SK-N-MC (cell line): ENCODE results near the gene OR5H2.
"Not testable (repeated sequence)": the region's sequence is repeated elsewhere in the genome, so short reads cannot be mapped to it uniquely, and the experiment has no call there.

ENCODE experiments used
- DNase-seq: peaks from one replicate; pipeline ENCODE4 v3.0.0-alpha.2; 2011; ENCODE audit warnings: low read depth, low spot score
- H3K27ac ChIP-seq: fragments of 200-600 bp; sonication (generic); 2 replicates; pipeline ENCODE4 v1.5.1; 2016; ENCODE audit warnings: mixed run types
- H3K36me3 ChIP-seq: fragments of 200-600 bp; sonication (generic); 2 replicates; pipeline ENCODE4 v1.6.1; 2017; ENCODE audit warnings: antibody characterized with exemption, low read length, mixed read lengths; ENCODE audit not compliant: insufficient read depth
- H3K4me3 ChIP-seq: fragments of 200-600 bp; sonication (generic); 2 replicates; pipeline ENCODE4 v1.5.1; 2016
- H3K9ac ChIP-seq: fragments of 200-600 bp; sonication (generic); 2 replicates; pipeline ENCODE4 v1.8.0; 2017; ENCODE audit warnings: mixed run types, mixed read lengths; ENCODE audit not compliant: insufficient read length
- H3K9me3 ChIP-seq: fragments of 200-600 bp; sonication (generic); 2 replicates; pipeline ENCODE4 v1.6.1; 2017; ENCODE audit warnings: low read depth, mild to moderate bottlenecking, antibody characterized with exemption, low read length, moderate library complexity, mixed read lengths
- EZH2 ChIP-seq: fragments of 200-600 bp; sonication (generic); IDR thresholded peaks from one replicate; pipeline ENCODE4 v1.6.1; 2017; ENCODE audit warnings: antibody characterized with exemption
- FOXP2 ChIP-seq: optimal IDR thresholded peaks from 2 replicates; pipeline ENCODE3; 2011; ENCODE audit warnings: mild to moderate bottlenecking, moderate library complexity; ENCODE audit not compliant: insufficient read depth; ENCODE audit errors: extremely low read length, control extremely low read depth
- POLR2AphosphoS5 ChIP-seq: IDR thresholded peaks from 2 replicates; pipeline ENCODE4 v1.6.1; 2012; ENCODE audit warnings: mild to moderate bottlenecking, low read depth, low read length, borderline replicate concordance

The OR5H2 gene

GRCh38 chr3:98282205-98282604, at the start of gene OR5H2:
OR5H2 (plus strand) TSS chr3:98282505; CDS start chr3:98282903, 398 bp downstream.
- Histone ChIP-seq H3K4me3 (no peak within 1 kb of the TSS), H3K27ac (no peak within 1 kb of the TSS), H3K36me3 (no peaks in the 10 kb centered on the region), H3K9ac (no peak within 1 kb of the TSS), H3K9me3 (no peaks in the 10 kb centered on the region)
- TF ChIP-seq POLR2AphosphoS5 (no peak), EZH2 (no peak), FOXP2 (no peak)
- DNase-seq: no peak

GRCh38 chr3:98233468-98233867, 48.8 kb upstream of the OR5H2 start:
- Histone ChIP-seq H3K9ac (no peak overlapping the region), H3K9me3 (no peaks in the 10 kb centered on the region), H3K4me3 (no peak overlapping the region), H3K36me3 (no peaks in the 10 kb centered on the region), H3K27ac (no peak overlapping the region)
- DNase-seq: no peak
- TF ChIP-seq POLR2AphosphoS5 (no peak), EZH2 (no peak), FOXP2 (no peak)

- H3K9ac ChIP-seq: no peak overlapping the region
- H3K9me3 ChIP-seq: no peaks in the 10 kb centered on the region
- H3K4me3 ChIP-seq: no peak overlapping the region
- no peak for DNase-seq
- TF ChIP-seq FOXP2 (no peak), POLR2AphosphoS5 (no peak), EZH2 (no peak)
- H3K36me3 ChIP-seq: no peaks in the 10 kb centered on the region
- no peak overlapping the region for H3K27ac ChIP-seq
These were observed 42.2 kb upstream of the OR5H2 start for GRCh38 chr3:98240131-98240530.

- H3K9ac ChIP-seq: no peak overlapping the region
- TF ChIP-seq FOXP2 (no peak), POLR2AphosphoS5 (no peak), EZH2 (no peak)
- no peak overlapping the region for H3K4me3 ChIP-seq
- H3K27ac ChIP-seq: no peak overlapping the region
- no peaks in the 10 kb centered on the region for H3K36me3 ChIP-seq
- H3K9me3 ChIP-seq: no peaks in the 10 kb centered on the region
- DNase-seq: no peak
These were observed 40.1 kb upstream of the OR5H2 start for GRCh38 chr3:98242155-98242554.

- Histone ChIP-seq H3K4me3 (no peak overlapping the region), H3K9me3 (no peaks in the 10 kb centered on the region), H3K9ac (no peak overlapping the region), H3K36me3 (no peaks in the 10 kb centered on the region), H3K27ac (no peak overlapping the region)
- DNase-seq: no peak
- TF ChIP-seq POLR2AphosphoS5 (no peak), FOXP2 (no peak), EZH2 (no peak)
These were observed 38.5 kb upstream of the OR5H2 start for GRCh38 chr3:98243843-98244242.

- H3K9me3 ChIP-seq: no peaks in the 10 kb centered on the region
- TF ChIP-seq FOXP2 (no peak), POLR2AphosphoS5 (no peak), EZH2 (no peak)
- no peaks in the 10 kb centered on the region for H3K36me3 ChIP-seq
- H3K9ac ChIP-seq: no peak overlapping the region
- H3K27ac ChIP-seq: no peak overlapping the region
- no peak for DNase-seq
- no peak overlapping the region for H3K4me3 ChIP-seq
These were observed 36.2 kb upstream of the OR5H2 start for GRCh38 chr3:98246142-98246541.

GRCh38 chr3:98256026-98256425, 26.3 kb upstream of the OR5H2 start:
- H3K27ac ChIP-seq, H3K9ac ChIP-seq, H3K36me3 ChIP-seq, DNase-seq, H3K9me3 ChIP-seq, H3K4me3 ChIP-seq: not testable (repeated sequence)

- Histone ChIP-seq H3K4me3 (no peak overlapping the region), H3K27ac (no peak overlapping the region), H3K36me3 (no peaks in the 10 kb centered on the region), H3K9ac (no peak overlapping the region), H3K9me3 (no peaks in the 10 kb centered on the region)
- DNase-seq: no peak
- TF ChIP-seq FOXP2 (no peak), POLR2AphosphoS5 (no peak), EZH2 (no peak)
These were observed 22.6 kb upstream of the OR5H2 start for GRCh38 chr3:98259707-98260106.

GRCh38 chr3:98262046-98262445, 20.3 kb upstream of the OR5H2 start:
- DNase-seq: no peak
- TF ChIP-seq POLR2AphosphoS5 (no peak), FOXP2 (no peak), EZH2 (no peak)
- Histone ChIP-seq H3K9ac (no peak overlapping the region), H3K9me3 (no peaks in the 10 kb centered on the region), H3K36me3 (no peaks in the 10 kb centered on the region), H3K27ac (no peak overlapping the region), H3K4me3 (no peak overlapping the region)
